Measurements from ENCODE around the gene TUBGCP5. TPM values are rescaled to one million over a fixed set of nuclear protein-coding genes. Genes with fewer than 3 reads are reported as not detected.
"Not testable (repeated sequence)": the region's sequence is repeated elsewhere in the genome, so short reads cannot be mapped to it uniquely, and the experiment has no call there.

Gene TUBGCP5
- total and polyA plus RNA-seq, 4 donors: 2.6 to 19.8 (median 13.6) TPM

- WGBS, 2 donors: 89 to 97% methylated on average over 2 of the region's 2 CpGs
- H3K27ac ChIP-seq (ENCODE audit: low read depth in 1 of 2, low read length in 2 of 2): no peak overlapping the region
- DNase-seq: no peak
- ATAC-seq (ENCODE audit: low FRiP score): no peak
- H3K36me3 ChIP-seq (ENCODE audit: control insufficient read depth in 1 of 2, insufficient read depth in 2 of 2, low read length in 1 of 2): peaks cover 4% of the 10 kb centered on the region in 2 donors
- no peaks in the 10 kb centered on the region for H3K4me1 ChIP-seq (ENCODE audit: control insufficient read depth in 1 of 2, insufficient read depth in 2 of 2, low read length in 2 of 2)
- no peak overlapping the region for H3K4me3 ChIP-seq (ENCODE audit: low read length in 2 of 2)
- H3K27me3 ChIP-seq (ENCODE audit: control insufficient read depth in 1 of 2, insufficient read depth in 2 of 2, low read length in 1 of 2): no peaks in the 10 kb centered on the region
- H3K9me3 ChIP-seq (ENCODE audit: control insufficient read depth, low read length): no peaks in the 10 kb centered on the region
- intact Hi-C loops (cut with DNase I): loop anchor here (10.0 kb wide), 3 partner anchors 49 to 249 kb away; partner anchors contain the start of genes CYFIP1 (in 1 of the 2) and NIPA1 (in 1 of the 2)
Measured at GRCh38 chr15:23033979-23034378, 5.4 kb downstream of the TUBGCP5 start.

DNA sequence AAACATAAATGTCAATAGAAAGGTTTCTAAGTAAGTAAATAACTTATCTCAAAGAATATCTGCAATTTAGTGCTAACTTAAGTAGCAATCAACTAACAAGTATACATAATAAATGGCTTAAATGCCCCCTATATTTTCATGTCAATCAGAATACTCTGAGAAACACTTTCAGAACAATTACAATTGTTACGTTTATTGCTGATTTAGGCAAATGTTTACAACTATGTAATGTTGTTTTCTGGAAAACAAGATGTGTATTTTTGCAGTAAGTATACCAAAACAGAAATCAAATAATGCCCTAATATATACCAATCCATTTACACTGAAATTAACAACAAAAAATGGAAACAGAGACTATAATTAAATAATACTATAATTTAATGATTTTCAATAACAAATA lies 13.2 kb downstream of the TUBGCP5 start:
- H3K9me3 ChIP-seq (ENCODE audit: control insufficient read depth, low read length): no peaks in the 10 kb centered on the region
- no peak overlapping the region for H3K27ac ChIP-seq (ENCODE audit: low read depth in 1 of 2, low read length in 2 of 2)
- ATAC-seq (ENCODE audit: low FRiP score): no peak
- 81 to 95% methylated on average over 1 of the region's 1 CpG for WGBS, 2 donors
- H3K36me3 ChIP-seq (ENCODE audit: control insufficient read depth in 1 of 2, insufficient read depth in 2 of 2, low read length in 1 of 2): peaks cover 8 to 10% of the 10 kb centered on the region in 2 donors
- no peaks in the 10 kb centered on the region for H3K27me3 ChIP-seq (ENCODE audit: control insufficient read depth in 1 of 2, insufficient read depth in 2 of 2, low read length in 1 of 2)
- DNase-seq: no peak
- H3K4me3 ChIP-seq (ENCODE audit: low read length in 2 of 2): no peak overlapping the region
- no peaks in the 10 kb centered on the region for H3K4me1 ChIP-seq (ENCODE audit: control insufficient read depth in 1 of 2, insufficient read depth in 2 of 2, low read length in 2 of 2)
- intact Hi-C loops (cut with DNase I): no loop called here

DNA sequence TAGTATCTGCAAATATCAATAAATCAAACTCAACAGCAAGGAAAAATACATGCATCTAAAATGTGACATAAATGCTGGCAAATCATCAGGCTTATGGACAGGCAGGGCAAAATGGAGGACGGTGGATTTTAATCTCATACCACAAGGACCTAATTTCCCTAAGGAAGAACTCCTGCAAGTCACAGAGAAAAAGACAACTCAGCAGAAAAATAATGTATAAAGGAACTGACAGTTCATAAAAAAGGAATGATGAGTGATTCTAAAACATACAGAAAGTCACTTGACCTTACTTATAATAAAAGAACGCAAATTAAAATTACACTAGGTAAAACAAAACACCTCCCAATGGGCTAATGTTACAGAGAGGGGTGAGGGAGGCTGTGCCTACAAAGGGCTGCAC lies 17.2 kb downstream of the TUBGCP5 start:
- H3K36me3 ChIP-seq (ENCODE audit: control insufficient read depth in 1 of 2, insufficient read depth in 2 of 2, low read length in 1 of 2): peaks cover 7 to 12% of the 10 kb centered on the region in 2 donors
- intact Hi-C loops (cut with DNase I): no loop called here
- H3K4me3 ChIP-seq (ENCODE audit: low read length in 2 of 2): no peak overlapping the region
- DNase-seq (no peak), ATAC-seq (ENCODE audit: low FRiP score) (no peak)
- 87 to 93% methylated on average over 2 of the region's 2 CpGs for WGBS, 2 donors
- no peaks in the 10 kb centered on the region for H3K27me3 ChIP-seq (ENCODE audit: control insufficient read depth in 1 of 2, insufficient read depth in 2 of 2, low read length in 1 of 2)
- H3K9me3 ChIP-seq (ENCODE audit: control insufficient read depth, low read length): no peaks in the 10 kb centered on the region
- no peak overlapping the region for H3K27ac ChIP-seq (ENCODE audit: low read depth in 1 of 2, low read length in 2 of 2)
- no peaks in the 10 kb centered on the region for H3K4me1 ChIP-seq (ENCODE audit: control insufficient read depth in 1 of 2, insufficient read depth in 2 of 2, low read length in 2 of 2)

DNA sequence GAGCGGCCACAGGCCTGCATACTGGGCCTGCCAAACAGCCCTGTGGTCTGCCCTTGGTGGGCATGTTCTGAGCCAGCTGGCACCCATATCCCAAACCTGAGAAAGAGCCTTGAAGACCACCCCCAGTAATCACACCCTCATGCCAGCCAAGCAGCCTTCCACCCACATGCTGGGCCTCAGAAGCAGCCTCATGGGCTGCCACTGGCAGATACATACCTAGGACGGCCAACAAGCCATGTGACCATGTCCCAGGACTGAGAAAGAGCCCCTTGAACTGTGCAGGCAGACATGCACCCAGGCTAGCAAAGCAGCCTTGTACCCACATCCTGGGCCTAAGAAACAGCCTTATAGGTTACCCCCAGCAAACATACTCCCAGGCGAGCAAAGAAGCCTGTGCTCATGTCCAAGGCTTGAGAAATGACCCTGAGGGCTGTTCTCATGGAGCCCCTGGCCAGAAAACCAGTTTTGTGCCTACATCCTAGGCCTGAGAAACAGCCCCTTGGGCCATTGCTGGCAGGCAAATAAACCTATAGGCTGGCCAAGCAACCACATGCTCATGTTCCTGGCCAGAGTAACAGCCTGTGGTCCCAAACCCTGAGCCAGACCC lies 24.9 kb downstream of the TUBGCP5 start:
- Histone ChIP-seq H3K4me1 (ENCODE audit: control insufficient read depth in 1 of 2, insufficient read depth in 2 of 2, low read length in 2 of 2) (no peaks in the 10 kb centered on the region), H3K4me3 (ENCODE audit: low read length in 2 of 2) (no peak overlapping the region), H3K27me3 (ENCODE audit: control insufficient read depth in 1 of 2, insufficient read depth in 2 of 2, low read length in 1 of 2) (no peaks in the 10 kb centered on the region), H3K36me3 (ENCODE audit: control insufficient read depth in 1 of 2, insufficient read depth in 2 of 2, low read length in 1 of 2) (peaks cover 0 to 8% of the 10 kb centered on the region in 2 donors), H3K27ac (ENCODE audit: low read depth in 1 of 2, low read length in 2 of 2) (no peak overlapping the region), H3K9me3 (ENCODE audit: control insufficient read depth, low read length) (no peaks in the 10 kb centered on the region)
- intact Hi-C loops (cut with DNase I): no loop called here
- WGBS, 2 donors: 86 to 91% methylated on average over 3 of the region's 3 CpGs
- ATAC-seq (ENCODE audit: low FRiP score): no peak
- no peak for DNase-seq

- Histone ChIP-seq H3K4me1 (ENCODE audit: control insufficient read depth in 1 of 2, insufficient read depth in 2 of 2, low read length in 2 of 2) (no peaks in the 10 kb centered on the region), H3K36me3 (ENCODE audit: control insufficient read depth in 1 of 2, insufficient read depth in 2 of 2, low read length in 1 of 2) (peaks cover 0 to 8% of the 10 kb centered on the region in 2 donors), H3K27ac (ENCODE audit: low read depth in 1 of 2, low read length in 2 of 2) (no peak overlapping the region), H3K9me3 (ENCODE audit: control insufficient read depth, low read length) (no peaks in the 10 kb centered on the region), H3K4me3 (ENCODE audit: low read length in 2 of 2) (no peak overlapping the region), H3K27me3 (ENCODE audit: control insufficient read depth in 1 of 2, insufficient read depth in 2 of 2, low read length in 1 of 2) (no peaks in the 10 kb centered on the region)
- ATAC-seq (ENCODE audit: low FRiP score): no peak
- intact Hi-C loops (cut with DNase I): no loop called here
- DNase-seq: no peak
- 92 to 98% methylated on average over 5 of the region's 5 CpGs for WGBS, 2 donors
Measured at GRCh38 chr15:23013681-23014080, 25.7 kb downstream of the TUBGCP5 start.

GRCh38 chr15:23012616-23013015 lies 26.8 kb downstream of the TUBGCP5 start:
- ATAC-seq (ENCODE audit: low FRiP score); H3K9me3 ChIP-seq (ENCODE audit: control insufficient read depth, low read length); H3K27ac ChIP-seq (ENCODE audit: low read depth in 1 of 2, low read length in 2 of 2); H3K4me1 ChIP-seq (ENCODE audit: control insufficient read depth in 1 of 2, insufficient read depth in 2 of 2, low read length in 2 of 2); H3K4me3 ChIP-seq (ENCODE audit: low read length in 2 of 2); intact Hi-C loops (cut with DNase I); H3K36me3 ChIP-seq (ENCODE audit: control insufficient read depth in 1 of 2, insufficient read depth in 2 of 2, low read length in 1 of 2); DNase-seq; H3K27me3 ChIP-seq (ENCODE audit: control insufficient read depth in 1 of 2, insufficient read depth in 2 of 2, low read length in 1 of 2): not testable (repeated sequence)
- WGBS, 2 donors: 92 to 93% methylated on average over 9 of the region's 9 CpGs

DNA sequence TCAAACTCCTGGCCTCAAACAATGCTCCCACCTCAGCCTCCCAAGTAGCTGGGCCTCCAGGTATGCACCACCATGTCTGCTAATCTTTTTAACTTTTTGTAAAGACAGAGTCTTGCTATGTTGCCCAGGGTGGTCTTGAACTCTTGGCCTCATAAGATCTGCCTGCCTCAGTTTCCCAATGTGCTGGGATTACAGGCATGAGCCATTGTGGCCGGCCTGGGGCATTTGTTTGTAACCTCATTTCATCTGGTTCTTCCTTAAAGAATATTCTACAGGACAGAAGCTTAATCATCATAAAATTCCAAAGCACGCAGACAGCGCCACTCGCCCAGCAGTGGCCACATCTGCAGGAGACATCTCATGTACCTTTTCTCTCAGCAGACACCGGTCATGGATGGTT lies 35.6 kb downstream of the TUBGCP5 start:
- no peak for ATAC-seq (ENCODE audit: low FRiP score)
- no peak overlapping the region for H3K27ac ChIP-seq (ENCODE audit: low read depth in 1 of 2, low read length in 2 of 2)
- peaks cover 0 to 7% of the 10 kb centered on the region in 2 donors for H3K36me3 ChIP-seq (ENCODE audit: control insufficient read depth in 1 of 2, insufficient read depth in 2 of 2, low read length in 1 of 2)
- no peaks in the 10 kb centered on the region for H3K4me1 ChIP-seq (ENCODE audit: control insufficient read depth in 1 of 2, insufficient read depth in 2 of 2, low read length in 2 of 2)
- H3K27me3 ChIP-seq (ENCODE audit: control insufficient read depth in 1 of 2, insufficient read depth in 2 of 2, low read length in 1 of 2): no peaks in the 10 kb centered on the region
- WGBS, 2 donors: 93 to 96% methylated on average over 5 of the region's 5 CpGs
- peak in 1 of 2 donors; percentile 25 for DNase-seq
- intact Hi-C loops (cut with DNase I): no loop called here
- H3K9me3 ChIP-seq (ENCODE audit: control insufficient read depth, low read length): no peaks in the 10 kb centered on the region
- H3K4me3 ChIP-seq (ENCODE audit: low read length in 2 of 2): no peak overlapping the region

GRCh38 chr15:23002920-23003319 lies 36.4 kb downstream of the TUBGCP5 start:
- 15 to 23% methylated on average over 2 of the region's 2 CpGs for WGBS, 2 donors
- Histone ChIP-seq H3K4me3 (ENCODE audit: low read length in 2 of 2) (no peak overlapping the region), H3K36me3 (ENCODE audit: control insufficient read depth in 1 of 2, insufficient read depth in 2 of 2, low read length in 1 of 2) (peaks cover 0 to 7% of the 10 kb centered on the region in 2 donors), H3K9me3 (ENCODE audit: control insufficient read depth, low read length) (no peaks in the 10 kb centered on the region), H3K27ac (ENCODE audit: low read depth in 1 of 2, low read length in 2 of 2) (no peak overlapping the region), H3K4me1 (ENCODE audit: control insufficient read depth in 1 of 2, insufficient read depth in 2 of 2, low read length in 2 of 2) (no peaks in the 10 kb centered on the region), H3K27me3 (ENCODE audit: control insufficient read depth in 1 of 2, insufficient read depth in 2 of 2, low read length in 1 of 2) (no peaks in the 10 kb centered on the region)
- no peak for DNase-seq
- ATAC-seq (ENCODE audit: low FRiP score): no peak
- intact Hi-C loops (cut with DNase I): no loop called here

DNA sequence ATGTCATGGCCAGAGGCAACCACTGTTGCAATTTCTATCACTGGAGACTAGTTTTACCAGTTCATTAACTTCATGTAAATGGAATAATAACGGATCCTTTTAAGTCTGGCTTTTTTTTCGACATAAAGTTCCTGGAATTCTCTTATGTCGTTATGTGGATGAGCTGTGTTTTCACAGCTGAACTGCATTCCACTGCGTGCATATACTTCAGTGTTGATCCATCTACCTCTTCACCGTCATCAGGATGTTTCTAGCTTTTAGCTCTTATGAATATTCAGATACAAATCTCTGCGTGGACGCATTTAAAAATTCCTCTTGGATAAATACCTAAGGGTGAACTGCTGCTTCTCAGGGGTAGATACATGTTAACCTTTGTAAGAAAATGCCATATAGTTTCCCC lies 43.6 kb downstream of the TUBGCP5 start:
- DNase-seq (no peak), ATAC-seq (ENCODE audit: low FRiP score) (no peak)
- intact Hi-C loops (cut with DNase I): no loop called here
- Histone ChIP-seq H3K4me1 (ENCODE audit: control insufficient read depth in 1 of 2, insufficient read depth in 2 of 2, low read length in 2 of 2) (no peaks in the 10 kb centered on the region), H3K9me3 (ENCODE audit: control insufficient read depth, low read length) (no peaks in the 10 kb centered on the region), H3K4me3 (ENCODE audit: low read length in 2 of 2) (no peak overlapping the region), H3K27ac (ENCODE audit: low read depth in 1 of 2, low read length in 2 of 2) (no peak overlapping the region), H3K36me3 (ENCODE audit: control insufficient read depth in 1 of 2, insufficient read depth in 2 of 2, low read length in 1 of 2) (peaks cover 0 to 2% of the 10 kb centered on the region in 2 donors), H3K27me3 (ENCODE audit: control insufficient read depth in 1 of 2, insufficient read depth in 2 of 2, low read length in 1 of 2) (no peaks in the 10 kb centered on the region)
- WGBS, 2 donors: 73 to 84% methylated on average over 7 of the region's 7 CpGs
